GM18507 (cell line): ENCODE data around the gene HSD17B2.
A peak's percentile ranks its signal among the peaks of the same experiment; 100 is the strongest.
"Not testable (repeated sequence)": the region's sequence is repeated elsewhere in the genome, so short reads cannot be mapped to it uniquely, and the experiment has no call there.

Experiments used
- DNase-seq: peaks from one replicate; pipeline ENCODE4 v3.0.0; 2011; ENCODE audit warnings: low read depth; ENCODE audit not compliant: insufficient read length; ENCODE audit errors: extremely low spot score
- FAIRE-seq: peaks from 2 replicates; lab custom pipeline; 2011; peaks lifted over from hg19 to GRCh38; lab: Jason Lieb, UNC

Gene HSD17B2

GRCh38 chr16:82034981-82035612 lies at the start of gene HSD17B2:
TSS of gene HSD17B2 (plus strand) at chr16:82035253. CDS start at chr16:82035425, 172 bp downstream.
- FAIRE-seq (no peak), DNase-seq (no peak)

- DNase-seq: no peak
- no peak for FAIRE-seq
These were observed 47.9 kb upstream of the HSD17B2 start for GRCh38 chr16:81987121-81987520.

GRCh38 chr16:81987706-81988105 lies 47.3 kb upstream of the HSD17B2 start:
- DNase-seq (no peak), FAIRE-seq (no peak)

- no peak for FAIRE-seq
- no peak for DNase-seq
These were observed 42.2 kb upstream of the HSD17B2 start for GRCh38 chr16:81992859-81993258.

GRCh38 chr16:81994485-81994884 lies 40.6 kb upstream of the HSD17B2 start:
- FAIRE-seq (no peak), DNase-seq (no peak)

- DNase-seq (no peak), FAIRE-seq (no peak)
These were observed 39.4 kb upstream of the HSD17B2 start for GRCh38 chr16:81995651-81996050.

- FAIRE-seq: no peak
These were observed 38.2 kb upstream of the HSD17B2 start for GRCh38 chr16:81996664-81997509.

GRCh38 chr16:81997738-81998137 lies 37.3 kb upstream of the HSD17B2 start:
- DNase-seq (no peak), FAIRE-seq (no peak)

More at GRCh38 chr16:81996664-81997509, 38.2 kb upstream of the HSD17B2 start:
- DNase-seq: no peak

- FAIRE-seq (no peak), DNase-seq (no peak)
These were observed 32.2 kb upstream of the HSD17B2 start for GRCh38 chr16:82002831-82003230.

GRCh38 chr16:82004601-82005000 lies 30.5 kb upstream of the HSD17B2 start:
- FAIRE-seq: no peak
- no peak for DNase-seq

GRCh38 chr16:82005027-82005830 lies 29.8 kb upstream of the HSD17B2 start:
- FAIRE-seq (no peak), DNase-seq (no peak)

GRCh38 chr16:82006036-82006435 lies 29.0 kb upstream of the HSD17B2 start:
- DNase-seq (no peak), FAIRE-seq (no peak)

GRCh38 chr16:82007189-82007588 lies 27.9 kb upstream of the HSD17B2 start:
- DNase-seq (no peak), FAIRE-seq (no peak)

- DNase-seq (no peak), FAIRE-seq (no peak)
These were observed 26.0 kb upstream of the HSD17B2 start for GRCh38 chr16:82008957-82009592.

GRCh38 chr16:82009789-82010188 lies 25.3 kb upstream of the HSD17B2 start:
- DNase-seq, FAIRE-seq: not testable (repeated sequence)

- DNase-seq: no peak
- FAIRE-seq: no peak
These were observed 24.4 kb upstream of the HSD17B2 start for GRCh38 chr16:82010649-82011048.

- FAIRE-seq (peak; percentile 73), DNase-seq (peak; percentile 55)
These were observed 23.8 kb upstream of the HSD17B2 start, which contains the start of gene SDR42E1 for GRCh38 chr16:82011199-82011641. TSS of gene SDR42E1 (minus strand) at chr16:82011470. CDS start at chr16:82000858, 10,612 bp downstream.

- FAIRE-seq (no peak), DNase-seq (no peak)
These were observed 21.9 kb upstream of the HSD17B2 start for GRCh38 chr16:82013139-82013538.

GRCh38 chr16:82016263-82016662 lies 18.8 kb upstream of the HSD17B2 start:
- DNase-seq: no peak

More at GRCh38 chr16:82016263-82016662, 18.8 kb upstream of the HSD17B2 start:
- FAIRE-seq: no peak
